ENCODE data around the gene TAF1D. TPM values are rescaled to one million over a fixed set of nuclear protein-coding genes. Genes with fewer than 3 reads are reported as not detected.
"Not testable (repeated sequence)": the region's sequence is repeated elsewhere in the genome, so short reads cannot be mapped to it uniquely, and the experiment has no call there.

The TAF1D gene
- polyA plus RNA-seq, 3 donors, result 5.9 to 68.3 (median 7.4) TPM

DNA sequence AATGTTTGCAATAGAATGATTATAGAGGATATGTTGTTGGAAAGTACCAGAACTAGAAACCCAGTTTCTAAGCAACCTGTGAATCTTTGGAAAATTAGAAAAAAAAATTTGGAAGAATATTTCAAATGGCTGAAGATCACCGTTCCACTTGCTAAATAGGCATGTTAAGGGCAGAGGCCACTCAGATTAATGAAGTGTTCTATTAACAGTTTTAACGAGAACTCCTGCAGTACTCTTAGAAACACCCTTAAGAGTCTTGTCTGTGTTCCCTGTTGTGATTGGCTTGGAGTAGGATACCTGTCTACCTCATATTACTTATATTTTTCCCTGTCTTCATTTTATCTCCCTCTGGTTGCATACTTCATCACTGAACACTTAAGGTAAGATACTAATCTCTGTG lies 4.8 kb upstream of the TAF1D start:
- peaks cover 0 to 2% (median 0%) of the 10 kb centered on the region in 3 donors for H3K27me3 Mint-ChIP-seq (ENCODE audit: low read depth in 3 of 3)
- peaks cover 3 to 18% of the 10 kb centered on the region in 2 donors for H3K36me3 ChIP-seq (replicated peaks in 1 of 2; ENCODE audit: control insufficient read depth in 1 of 2, insufficient read depth in 2 of 2, low read length in 2 of 2)
- no peak overlapping the region for H3K4me2 ChIP-seq (replicated peaks; ENCODE audit: extremely low read depth, low read length, poor library complexity, severe bottlenecking)
- H3K4me3 Mint-ChIP-seq, result no peak overlapping the region
- TF ChIP-seq, protein P1, sequence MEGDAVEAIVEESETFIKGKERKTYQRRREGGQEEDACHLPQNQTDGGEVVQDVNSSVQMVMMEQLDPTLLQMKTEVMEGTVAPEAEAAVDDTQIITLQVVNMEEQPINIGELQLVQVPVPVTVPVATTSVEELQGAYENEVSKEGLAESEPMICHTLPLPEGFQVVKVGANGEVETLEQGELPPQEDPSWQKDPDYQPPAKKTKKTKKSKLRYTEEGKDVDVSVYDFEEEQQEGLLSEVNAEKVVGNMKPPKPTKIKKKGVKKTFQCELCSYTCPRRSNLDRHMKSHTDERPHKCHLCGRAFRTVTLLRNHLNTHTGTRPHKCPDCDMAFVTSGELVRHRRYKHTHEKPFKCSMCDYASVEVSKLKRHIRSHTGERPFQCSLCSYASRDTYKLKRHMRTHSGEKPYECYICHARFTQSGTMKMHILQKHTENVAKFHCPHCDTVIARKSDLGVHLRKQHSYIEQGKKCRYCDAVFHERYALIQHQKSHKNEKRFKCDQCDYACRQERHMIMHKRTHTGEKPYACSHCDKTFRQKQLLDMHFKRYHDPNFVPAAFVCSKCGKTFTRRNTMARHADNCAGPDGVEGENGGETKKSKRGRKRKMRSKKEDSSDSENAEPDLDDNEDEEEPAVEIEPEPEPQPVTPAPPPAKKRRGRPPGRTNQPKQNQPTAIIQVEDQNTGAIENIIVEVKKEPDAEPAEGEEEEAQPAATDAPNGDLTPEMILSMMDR (IDR thresholded peaks at IDR 0.05), result no peak
- peaks cover 10% of the 10 kb centered on the region in 2 donors for H3K4me1 ChIP-seq (ENCODE audit: control insufficient read depth in 1 of 2, insufficient read depth in 2 of 2, low read length in 2 of 2)
- H3K27me3 ChIP-seq (ENCODE audit: control insufficient read depth in 2 of 2, insufficient read depth in 2 of 2, low read length in 2 of 2), result no peaks in the 10 kb centered on the region
- peaks cover 30% of the 10 kb centered on the region for H3K79me2 ChIP-seq (ENCODE audit: insufficient read depth, low read length)
- intact Hi-C loops (cut with micrococcal nuclease), result loop anchor here in 1 of 2 donors (10.0 kb wide), 2 partner anchors 71 to 551 kb away; partner anchors contain the start of gene SLC36A4
- H3K4me1 Mint-ChIP-seq, result peaks cover 17% of the 10 kb centered on the region
- no peak overlapping the region for H3K9ac ChIP-seq (ENCODE audit: insufficient read depth, low read length, poor library complexity, severe bottlenecking)
- peaks cover 0 to 5% (median 0%) of the 10 kb centered on the region in 7 donors for H3K9me3 Mint-ChIP-seq
- no peak overlapping the region for H2AFZ ChIP-seq (ENCODE audit: insufficient read depth, low read depth, low read length, poor library complexity, severe bottlenecking)
- no peaks in the 10 kb centered on the region for H3K9me3 ChIP-seq (replicated peaks in 1 of 2; ENCODE audit: control insufficient read depth in 1 of 2, insufficient read depth in 1 of 2, low read length in 2 of 2)
- DNase-seq, result no peak
- WGBS (ENCODE audit: insufficient coverage), result no CpG with 5 or more reads among the region's 2 CpGs
- H3K27ac Mint-ChIP-seq, result no peak overlapping the region
- H3K27ac ChIP-seq (ENCODE audit: low read depth in 1 of 2, low read length in 2 of 2), result no peak overlapping the region
- no peaks in the 10 kb centered on the region for H4K20me1 ChIP-seq (ENCODE audit: insufficient read depth, low read length)
- peaks cover 12 to 22% of the 10 kb centered on the region in 2 donors for H3K36me3 Mint-ChIP-seq
- no peak overlapping the region for H3K4me3 ChIP-seq (replicated peaks in 1 of 3; ENCODE audit: low read depth in 2 of 3, low read length in 3 of 3)

DNA sequence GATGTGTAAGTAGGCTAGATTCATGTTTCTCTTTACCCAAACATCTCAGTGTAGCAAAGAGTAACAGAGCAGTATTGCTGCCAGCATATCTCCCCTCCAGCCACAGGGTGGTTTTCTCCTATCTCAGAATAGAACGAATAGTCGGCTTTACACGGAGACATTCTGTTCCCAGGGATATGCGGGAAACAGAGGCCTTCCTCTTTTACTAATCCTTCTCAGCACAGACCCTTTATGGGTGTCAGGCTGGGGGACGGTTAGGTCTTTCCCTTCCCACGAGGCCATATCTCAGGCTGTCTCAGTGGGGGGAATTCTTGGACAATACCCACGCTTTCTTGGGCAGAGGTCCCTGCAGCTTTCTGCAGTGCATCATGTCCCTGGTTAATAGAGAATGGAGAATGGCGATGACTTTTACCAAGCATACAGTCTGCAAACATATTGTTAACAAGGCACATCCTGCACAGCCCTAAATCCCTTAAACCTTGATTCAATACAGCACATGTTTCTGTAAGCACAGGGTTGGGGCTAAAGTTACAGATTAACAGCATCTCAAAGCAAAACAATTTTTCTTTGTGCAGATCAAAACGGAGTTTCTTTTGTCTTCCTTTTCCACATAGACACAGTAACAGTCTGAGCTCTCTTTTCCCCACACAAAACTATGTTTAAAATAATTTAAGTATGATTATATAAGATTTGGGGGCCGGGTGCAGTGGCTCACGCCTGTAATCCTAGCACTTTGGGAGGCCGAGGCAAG lies 3.9 kb upstream of the TAF1D start:
- Histone ChIP-seq H3K36me3 (replicated peaks in 1 of 2; ENCODE audit: control insufficient read depth in 1 of 2, insufficient read depth in 2 of 2, low read length in 2 of 2) (peaks cover 3 to 11% of the 10 kb centered on the region in 2 donors), H3K4me1 (ENCODE audit: control insufficient read depth in 1 of 2, insufficient read depth in 2 of 2, low read length in 2 of 2) (peaks cover 13 to 14% of the 10 kb centered on the region in 2 donors), H3K79me2 (ENCODE audit: insufficient read depth, low read length) (peaks cover 39% of the 10 kb centered on the region)
- not testable (repeated sequence) for H3K9ac ChIP-seq (ENCODE audit: insufficient read depth, low read length, poor library complexity, severe bottlenecking); H3K4me2 ChIP-seq (replicated peaks; ENCODE audit: extremely low read depth, low read length, poor library complexity, severe bottlenecking); H3K27me3 Mint-ChIP-seq (ENCODE audit: low read depth in 3 of 3); H3K27ac ChIP-seq (ENCODE audit: low read depth in 1 of 2, low read length in 2 of 2); H2AFZ ChIP-seq (ENCODE audit: insufficient read depth, low read depth, low read length, poor library complexity, severe bottlenecking); H3K27me3 ChIP-seq (ENCODE audit: control insufficient read depth in 2 of 2, insufficient read depth in 2 of 2, low read length in 2 of 2); H3K4me3 Mint-ChIP-seq; H3K9me3 Mint-ChIP-seq; H3K4me3 ChIP-seq (replicated peaks in 1 of 3; ENCODE audit: low read depth in 2 of 3, low read length in 3 of 3); H4K20me1 ChIP-seq (ENCODE audit: insufficient read depth, low read length); DNase-seq; H3K9me3 ChIP-seq (replicated peaks in 1 of 2; ENCODE audit: control insufficient read depth in 1 of 2, insufficient read depth in 1 of 2, low read length in 2 of 2)
- peaks cover 12 to 22% of the 10 kb centered on the region in 2 donors for H3K36me3 Mint-ChIP-seq
- peak overlapping the region in 1 of 7 donors; percentile 6 for H3K27ac Mint-ChIP-seq
- no CpG with 5 or more reads among the region's 12 CpGs for WGBS (ENCODE audit: insufficient coverage)
- H3K4me1 Mint-ChIP-seq, result peaks cover 21% of the 10 kb centered on the region
- intact Hi-C loops (cut with micrococcal nuclease), result loop anchor here in 1 of 2 donors (10.0 kb wide), 2 partner anchors 70 to 550 kb away; partner anchors contain the start of gene SLC36A4

Data from CD14-positive monocyte (primary cell).